Right lobe of liver (tissue), 4 donors: Measurements from ENCODE around the gene MTMR1.

Experiments used
- CTCF ChIP-seq, 4 donors: fragments of 200-600 bp in 3 of 4; fragments of 450-650 bp in 1 of 4; IDR thresholded peaks; one replicate each; pipeline versions ENCODE4 v1.5.1 to v1.8.0; 2016 to 2022; ENCODE audit warnings: antibody characterized with exemption in 4 of 4, mild to moderate bottlenecking in 2 of 4
- POLR2A ChIP-seq: fragments of 450-650 bp; IDR thresholded peaks from one replicate; pipeline ENCODE4 v1.6.1; 2017; ENCODE audit warnings: antibody characterized with exemption, mild to moderate bottlenecking
- donor health status: DM: no; HTN: no; CAD: no.
- donor health status: DM: no; HTN: no; CAD: no.
- donor health status: DM: no; HTN: yes; CAD: no.

DNA sequence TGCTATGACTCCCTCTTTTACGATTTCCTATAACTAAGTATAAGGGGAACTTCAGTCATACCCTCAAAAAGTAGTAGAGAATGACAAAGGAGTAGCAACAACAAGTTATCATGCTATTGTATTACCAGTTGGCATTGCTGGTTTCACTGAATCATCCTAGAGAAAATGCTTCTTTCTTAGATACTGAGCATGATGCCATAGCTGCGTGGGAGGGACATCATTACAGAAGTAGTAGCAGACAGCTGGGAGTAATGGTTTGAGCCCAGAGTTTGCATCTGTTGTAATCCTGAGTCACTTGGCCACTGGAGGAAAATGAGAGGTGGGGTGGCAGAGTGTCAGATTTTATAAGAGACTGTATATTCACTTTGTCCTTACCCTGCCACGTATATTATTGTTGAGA, 38.6 kb downstream of the MTMR1 start:
- TF ChIP-seq CTCF (IDR thresholded peaks at IDR 0.05) (no peak), POLR2A (no peak)
